ENCODE results near the gene LRRC3.

LRRC3 gene

DNA sequence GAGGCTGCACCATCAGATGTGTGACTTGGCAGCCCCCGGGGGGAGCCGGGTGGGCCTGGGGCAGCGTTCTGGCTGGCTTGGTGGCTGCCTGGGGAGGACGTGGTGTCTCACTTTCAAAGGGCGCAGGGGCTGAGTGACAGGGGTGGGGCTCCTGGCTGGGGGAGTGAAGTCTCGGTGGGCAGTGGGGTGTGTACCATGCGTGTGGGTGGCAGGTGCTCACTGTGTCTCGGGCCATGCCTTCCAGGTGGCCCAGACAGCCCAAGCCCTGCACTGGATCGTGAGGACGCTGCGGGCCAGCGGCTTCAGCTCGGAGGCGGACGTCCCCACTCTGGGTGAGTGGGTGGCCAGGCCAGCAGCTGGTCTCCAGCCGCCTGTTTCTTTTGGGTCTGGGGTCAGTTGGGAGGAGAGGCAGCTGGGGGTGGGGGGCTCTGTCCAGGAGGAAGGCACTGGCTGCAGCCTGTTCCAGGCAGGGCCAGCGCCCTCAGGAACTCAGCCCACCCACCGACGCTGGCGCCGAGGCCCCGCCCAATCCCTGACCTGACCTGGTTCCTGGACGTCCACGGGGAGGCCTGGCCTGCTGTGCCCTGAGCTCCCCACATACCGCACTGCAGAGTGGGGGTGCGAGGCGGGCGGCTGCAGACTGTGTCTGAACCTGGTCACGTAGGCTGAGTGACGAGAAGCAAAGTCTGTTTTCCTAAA is 30.6 kb upstream of the LRRC3 start:
- CTCF ChIA-PET = no interaction called here
- TF ChIP-seq, protein P1, sequence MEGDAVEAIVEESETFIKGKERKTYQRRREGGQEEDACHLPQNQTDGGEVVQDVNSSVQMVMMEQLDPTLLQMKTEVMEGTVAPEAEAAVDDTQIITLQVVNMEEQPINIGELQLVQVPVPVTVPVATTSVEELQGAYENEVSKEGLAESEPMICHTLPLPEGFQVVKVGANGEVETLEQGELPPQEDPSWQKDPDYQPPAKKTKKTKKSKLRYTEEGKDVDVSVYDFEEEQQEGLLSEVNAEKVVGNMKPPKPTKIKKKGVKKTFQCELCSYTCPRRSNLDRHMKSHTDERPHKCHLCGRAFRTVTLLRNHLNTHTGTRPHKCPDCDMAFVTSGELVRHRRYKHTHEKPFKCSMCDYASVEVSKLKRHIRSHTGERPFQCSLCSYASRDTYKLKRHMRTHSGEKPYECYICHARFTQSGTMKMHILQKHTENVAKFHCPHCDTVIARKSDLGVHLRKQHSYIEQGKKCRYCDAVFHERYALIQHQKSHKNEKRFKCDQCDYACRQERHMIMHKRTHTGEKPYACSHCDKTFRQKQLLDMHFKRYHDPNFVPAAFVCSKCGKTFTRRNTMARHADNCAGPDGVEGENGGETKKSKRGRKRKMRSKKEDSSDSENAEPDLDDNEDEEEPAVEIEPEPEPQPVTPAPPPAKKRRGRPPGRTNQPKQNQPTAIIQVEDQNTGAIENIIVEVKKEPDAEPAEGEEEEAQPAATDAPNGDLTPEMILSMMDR (conservative IDR thresholded peaks at IDR 0.05; ENCODE audit: low read depth) = no peak
- no peak overlapping the region for H3K27ac ChIP-seq
- POLR2A ChIA-PET (ENCODE audit: low non-redundant PET) = no interaction called here
- no peak for DNase-seq (ENCODE audit: low spot score)

DNA sequence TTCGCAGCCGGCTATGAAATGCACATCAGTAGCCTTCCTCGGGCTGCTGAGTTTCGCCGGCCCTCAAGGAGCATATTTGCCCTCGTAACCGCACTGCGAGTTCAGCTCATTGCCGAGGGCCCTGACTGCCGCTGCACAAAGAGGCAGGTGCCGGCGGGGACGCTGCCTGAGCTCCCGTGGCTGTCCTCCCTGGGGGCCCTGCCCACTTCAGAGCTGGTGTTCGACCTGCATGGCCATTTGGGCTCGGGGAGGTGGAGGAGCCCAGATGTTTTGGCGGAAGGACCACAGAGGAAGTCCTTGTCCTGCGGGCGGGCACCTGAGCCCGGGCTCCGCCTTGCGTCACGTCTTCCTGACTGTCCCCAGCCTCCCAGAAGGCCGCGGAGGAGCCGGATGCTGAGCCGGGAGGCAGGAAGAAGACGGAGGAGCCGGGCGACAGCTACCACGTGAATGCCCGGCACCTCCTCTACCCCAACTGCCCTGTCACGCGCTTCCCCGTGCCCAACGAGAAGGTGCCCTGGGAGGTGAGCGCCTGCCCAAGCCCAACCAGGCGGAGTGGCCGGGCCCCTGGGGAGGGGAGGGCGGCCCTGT is 29.9 kb upstream of the LRRC3 start:
- no peak for DNase-seq (ENCODE audit: low spot score)
- no peak overlapping the region for H3K27ac ChIP-seq
- TF ChIP-seq, protein P1 (conservative IDR thresholded peaks at IDR 0.05; ENCODE audit: low read depth) = no peak
- ChIA-PET CTCF (no interaction called here), POLR2A (ENCODE audit: low non-redundant PET) (no interaction called here)

DNA sequence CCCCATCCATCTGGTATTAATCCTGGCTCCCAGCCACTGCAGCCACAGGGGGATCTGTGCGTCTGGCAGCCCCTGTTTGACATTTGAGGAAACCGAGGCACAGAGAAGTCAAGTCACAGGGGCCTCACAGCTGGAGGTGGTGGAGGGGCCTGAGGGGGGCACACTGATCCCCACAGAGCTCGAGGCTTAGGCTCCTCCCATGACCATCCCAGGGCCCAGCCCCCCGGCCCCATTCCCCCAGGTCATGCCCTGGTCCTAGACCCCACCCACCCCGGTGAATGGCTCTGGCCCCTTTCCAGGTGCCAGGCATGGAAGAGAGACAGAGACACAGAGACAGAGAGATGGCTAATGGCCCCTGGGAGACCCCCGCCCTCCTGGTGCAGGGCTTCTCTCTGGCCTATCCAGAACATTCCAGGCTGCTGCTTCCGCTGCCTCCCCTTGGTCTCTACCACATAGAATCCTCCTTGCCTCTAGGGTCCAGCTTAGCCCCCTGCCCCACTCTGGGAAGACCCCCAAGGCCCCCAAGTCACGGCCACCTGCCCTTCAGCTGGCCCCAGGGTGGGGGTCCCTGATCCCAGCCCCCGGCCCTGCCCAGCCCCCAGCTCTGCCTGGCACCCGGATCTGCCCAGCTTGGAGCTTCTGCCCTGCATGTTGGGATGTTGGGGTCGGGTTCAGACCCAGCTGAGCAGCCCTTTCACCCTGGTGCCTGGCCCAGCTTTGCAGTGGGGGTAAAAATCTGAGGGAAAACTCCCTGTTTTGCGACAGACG is 29.2 kb upstream of the LRRC3 start:
- TF ChIP-seq, protein P1 (conservative IDR thresholded peaks at IDR 0.05; ENCODE audit: low read depth) = no peak
- ChIA-PET POLR2A (ENCODE audit: low non-redundant PET) (no interaction called here), CTCF (no interaction called here)
- no peak overlapping the region for H3K27ac ChIP-seq
- no peak for DNase-seq (ENCODE audit: low spot score)

DNA sequence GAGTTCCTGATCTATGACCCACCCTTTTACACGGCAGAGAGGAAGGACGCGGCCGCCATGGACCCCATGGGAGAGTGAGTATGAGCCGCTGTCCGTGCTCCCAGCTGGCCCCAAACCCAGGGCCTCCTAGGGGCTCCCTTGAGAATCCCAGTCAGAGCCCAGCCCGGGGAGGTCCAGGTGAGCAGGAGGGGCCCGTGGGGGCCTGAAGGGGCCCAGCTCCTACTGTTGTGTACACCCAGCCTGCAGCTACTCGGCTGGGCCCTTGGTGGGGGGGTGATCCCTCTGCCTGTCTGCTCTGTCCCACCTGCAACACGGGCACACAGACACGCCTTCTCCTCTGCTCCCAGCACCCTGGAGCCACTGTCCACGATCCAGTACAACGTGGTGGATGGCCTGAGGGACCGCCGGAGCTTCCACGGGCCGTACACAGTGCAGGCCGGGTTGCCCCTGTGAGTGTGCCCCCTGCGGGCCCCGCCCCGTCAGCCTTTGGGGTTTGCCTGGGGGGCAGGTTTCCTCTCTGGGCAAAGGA is 28.6 kb upstream of the LRRC3 start:
- TF ChIP-seq, protein P1 (conservative IDR thresholded peaks at IDR 0.05; ENCODE audit: low read depth) = no peak
- ChIA-PET CTCF (no interaction called here), POLR2A (ENCODE audit: low non-redundant PET) (no interaction called here)
- DNase-seq (ENCODE audit: low spot score) = no peak
- H3K27ac ChIP-seq = no peak overlapping the region

DNA sequence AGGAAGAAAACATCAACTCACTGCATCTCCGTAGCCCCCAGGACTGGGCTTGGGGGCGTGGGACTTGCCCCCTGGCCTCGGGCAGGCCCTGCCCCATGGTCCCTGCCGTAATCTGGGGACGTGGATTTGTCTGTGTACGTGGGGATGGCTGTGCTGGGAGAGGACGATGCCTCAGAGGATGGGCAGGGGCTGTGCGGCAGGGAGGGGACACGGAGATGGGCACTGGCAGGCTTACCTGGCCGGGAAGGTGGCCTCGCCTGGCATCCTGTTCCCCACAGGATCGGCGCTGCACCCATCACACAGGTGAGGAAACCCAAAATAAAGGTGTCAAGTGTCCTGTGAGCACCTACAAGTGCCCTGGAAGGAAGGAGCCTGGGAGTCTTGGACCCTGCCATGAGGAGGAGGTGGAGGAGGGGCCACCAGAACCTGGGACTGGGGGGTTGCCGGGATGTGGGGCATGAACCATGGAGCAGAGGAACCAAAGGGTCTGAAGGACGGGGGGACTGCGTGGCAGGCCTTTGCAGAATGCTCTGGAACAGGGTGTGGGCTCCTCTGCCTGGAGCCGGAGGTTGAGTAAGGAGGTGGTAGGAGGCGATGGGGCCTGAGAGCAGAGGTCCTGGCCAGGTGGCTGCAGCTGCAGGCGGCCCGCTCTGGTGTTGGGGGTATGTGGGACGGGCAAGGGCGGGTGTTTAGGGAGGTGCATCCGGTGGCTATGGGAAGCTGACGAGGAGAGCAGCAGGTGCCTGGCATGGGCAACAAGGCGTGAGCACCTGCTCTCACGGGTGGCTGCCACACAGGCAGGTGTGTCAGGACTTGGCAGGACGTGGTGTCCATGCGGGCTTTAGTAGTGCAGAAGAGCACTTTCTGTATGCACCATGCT is 27.8 kb upstream of the LRRC3 start:
- no peak for DNase-seq (ENCODE audit: low spot score)
- POLR2A ChIA-PET (ENCODE audit: low non-redundant PET) = no interaction called here
- TF ChIP-seq, protein P1 (conservative IDR thresholded peaks at IDR 0.05; ENCODE audit: low read depth) = no peak
- no peak overlapping the region for H3K27ac ChIP-seq
- CTCF ChIA-PET = no interaction called here
